ENCODE results near the gene CNDP1.

DNA sequence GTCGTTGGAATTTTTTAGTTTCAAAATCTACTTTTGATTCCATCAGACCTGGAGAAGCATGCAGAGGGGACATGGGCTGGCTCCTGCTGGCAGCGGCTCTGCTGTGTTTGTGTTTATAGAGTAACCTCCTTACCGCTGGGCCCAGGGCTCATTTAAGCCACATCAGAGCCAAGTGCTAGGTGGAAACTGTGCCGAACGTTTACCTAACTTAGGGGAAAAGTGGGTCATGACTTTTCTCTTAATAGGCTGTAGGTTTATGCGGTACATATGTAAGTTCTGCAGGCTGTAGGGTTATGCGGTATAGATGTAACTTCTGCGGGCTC lies 20.5 kb upstream of the CNDP1 start:
- TF ChIP-seq, protein P1, sequence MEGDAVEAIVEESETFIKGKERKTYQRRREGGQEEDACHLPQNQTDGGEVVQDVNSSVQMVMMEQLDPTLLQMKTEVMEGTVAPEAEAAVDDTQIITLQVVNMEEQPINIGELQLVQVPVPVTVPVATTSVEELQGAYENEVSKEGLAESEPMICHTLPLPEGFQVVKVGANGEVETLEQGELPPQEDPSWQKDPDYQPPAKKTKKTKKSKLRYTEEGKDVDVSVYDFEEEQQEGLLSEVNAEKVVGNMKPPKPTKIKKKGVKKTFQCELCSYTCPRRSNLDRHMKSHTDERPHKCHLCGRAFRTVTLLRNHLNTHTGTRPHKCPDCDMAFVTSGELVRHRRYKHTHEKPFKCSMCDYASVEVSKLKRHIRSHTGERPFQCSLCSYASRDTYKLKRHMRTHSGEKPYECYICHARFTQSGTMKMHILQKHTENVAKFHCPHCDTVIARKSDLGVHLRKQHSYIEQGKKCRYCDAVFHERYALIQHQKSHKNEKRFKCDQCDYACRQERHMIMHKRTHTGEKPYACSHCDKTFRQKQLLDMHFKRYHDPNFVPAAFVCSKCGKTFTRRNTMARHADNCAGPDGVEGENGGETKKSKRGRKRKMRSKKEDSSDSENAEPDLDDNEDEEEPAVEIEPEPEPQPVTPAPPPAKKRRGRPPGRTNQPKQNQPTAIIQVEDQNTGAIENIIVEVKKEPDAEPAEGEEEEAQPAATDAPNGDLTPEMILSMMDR (IDR thresholded peaks at IDR 0.05): no peak
- TF ChIP-seq EZH2 (IDR thresholded peaks at IDR 0.05; ENCODE audit: borderline replicate concordance, insufficient read depth, low read depth, low read length, poor library complexity, severe bottlenecking): no peak

All from B cell (primary cell).